RWPE2 (cell line): ENCODE results near the gene RALB.
A peak's percentile ranks its signal among the peaks of the same experiment; 100 is the strongest.

Experiments used
- ATAC-seq: fragments of 200-7000 bp; cut with Tn5 transposase; 3 replicates; pipeline ENCODE4 v1.9.1; 2021; ENCODE audit warnings: low read depth
- DNase-seq: peaks from one replicate; pipeline ENCODE4 v3.0.0-alpha.2; 2020; ENCODE audit warnings: low spot score
- H3K27ac ChIP-seq: fragments of 450-650 bp; 2 replicates; pipeline ENCODE4 v1.5.1; 2017; ENCODE audit warnings: mild to moderate bottlenecking; ENCODE audit not compliant: poor library complexity, severe bottlenecking
- H3K27me3 ChIP-seq: fragments of 250-450 bp; sonication (Bioruptor Pico); 2 replicates; pipeline ENCODE4 v1.5.1; 2021; ENCODE audit warnings: mild to moderate bottlenecking, moderate library complexity; ENCODE audit not compliant: insufficient read depth, poor library complexity, severe bottlenecking
- H3K36me3 ChIP-seq: fragments of 250-450 bp; sonication (Bioruptor Pico); 2 replicates; pipeline ENCODE4 v1.5.1; 2020; ENCODE audit warnings: low read depth, mild to moderate bottlenecking, moderate library complexity
- H3K4me1 ChIP-seq: fragments of 250-450 bp; sonication (Bioruptor Pico); 2 replicates; pipeline ENCODE4 v1.5.1; 2021; ENCODE audit warnings: mild to moderate bottlenecking, moderate library complexity; ENCODE audit not compliant: insufficient read depth, poor library complexity, severe bottlenecking
- H3K4me3 ChIP-seq: fragments of 250-450 bp; sonication (Bioruptor Pico); 2 replicates; pipeline ENCODE4 v1.5.1; 2021; ENCODE audit warnings: mild to moderate bottlenecking, moderate library complexity; ENCODE audit not compliant: severe bottlenecking
- H3K9me3 ChIP-seq: fragments of 250-450 bp; sonication (Bioruptor Pico); 2 replicates; pipeline ENCODE4 v1.5.1; 2021; ENCODE audit warnings: mild to moderate bottlenecking, moderate library complexity; ENCODE audit not compliant: severe bottlenecking
- TF ChIP-seq, protein P1 (sequence below): fragments of 450-650 bp; IDR thresholded peaks from one replicate; pipeline ENCODE4 v1.5.1; 2017; ENCODE audit warnings: mild to moderate bottlenecking, moderate library complexity; ENCODE audit not compliant: poor library complexity, severe bottlenecking

The RALB gene

DNA sequence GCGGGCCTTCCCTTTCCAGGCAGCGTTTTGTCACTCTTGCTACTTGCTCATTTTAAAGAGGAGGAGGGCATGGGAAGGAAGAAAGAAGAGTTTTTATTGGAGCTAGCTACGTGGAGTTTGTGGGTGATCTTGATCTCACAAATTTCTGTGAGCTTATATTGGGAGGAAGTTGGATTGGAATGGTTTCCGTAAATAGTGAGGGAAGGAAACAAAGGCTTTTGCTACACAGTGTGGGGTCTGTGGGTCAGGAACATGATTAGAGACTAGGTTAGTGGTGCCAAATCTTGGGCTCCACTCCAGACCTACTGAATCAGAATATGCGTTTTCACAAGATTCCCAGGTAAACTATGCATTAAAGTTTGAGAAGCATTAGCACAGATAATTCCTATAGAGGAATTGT lies 8.1 kb downstream of the RALB start:
- no peaks in the 10 kb centered on the region for H3K27me3 ChIP-seq
- peaks cover 20% of the 10 kb centered on the region; the same call in 1 of the 2 replicates for H3K36me3 ChIP-seq
- TF ChIP-seq, protein P1, sequence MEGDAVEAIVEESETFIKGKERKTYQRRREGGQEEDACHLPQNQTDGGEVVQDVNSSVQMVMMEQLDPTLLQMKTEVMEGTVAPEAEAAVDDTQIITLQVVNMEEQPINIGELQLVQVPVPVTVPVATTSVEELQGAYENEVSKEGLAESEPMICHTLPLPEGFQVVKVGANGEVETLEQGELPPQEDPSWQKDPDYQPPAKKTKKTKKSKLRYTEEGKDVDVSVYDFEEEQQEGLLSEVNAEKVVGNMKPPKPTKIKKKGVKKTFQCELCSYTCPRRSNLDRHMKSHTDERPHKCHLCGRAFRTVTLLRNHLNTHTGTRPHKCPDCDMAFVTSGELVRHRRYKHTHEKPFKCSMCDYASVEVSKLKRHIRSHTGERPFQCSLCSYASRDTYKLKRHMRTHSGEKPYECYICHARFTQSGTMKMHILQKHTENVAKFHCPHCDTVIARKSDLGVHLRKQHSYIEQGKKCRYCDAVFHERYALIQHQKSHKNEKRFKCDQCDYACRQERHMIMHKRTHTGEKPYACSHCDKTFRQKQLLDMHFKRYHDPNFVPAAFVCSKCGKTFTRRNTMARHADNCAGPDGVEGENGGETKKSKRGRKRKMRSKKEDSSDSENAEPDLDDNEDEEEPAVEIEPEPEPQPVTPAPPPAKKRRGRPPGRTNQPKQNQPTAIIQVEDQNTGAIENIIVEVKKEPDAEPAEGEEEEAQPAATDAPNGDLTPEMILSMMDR, result no peak
- H3K27ac ChIP-seq, result no peak overlapping the region
- ATAC-seq, result no peak
- no peaks in the 10 kb centered on the region for H3K9me3 ChIP-seq
- H3K4me1 ChIP-seq, result peaks cover 7% of the 10 kb centered on the region
- DNase-seq, result no peak
- no peak overlapping the region for H3K4me3 ChIP-seq

DNA sequence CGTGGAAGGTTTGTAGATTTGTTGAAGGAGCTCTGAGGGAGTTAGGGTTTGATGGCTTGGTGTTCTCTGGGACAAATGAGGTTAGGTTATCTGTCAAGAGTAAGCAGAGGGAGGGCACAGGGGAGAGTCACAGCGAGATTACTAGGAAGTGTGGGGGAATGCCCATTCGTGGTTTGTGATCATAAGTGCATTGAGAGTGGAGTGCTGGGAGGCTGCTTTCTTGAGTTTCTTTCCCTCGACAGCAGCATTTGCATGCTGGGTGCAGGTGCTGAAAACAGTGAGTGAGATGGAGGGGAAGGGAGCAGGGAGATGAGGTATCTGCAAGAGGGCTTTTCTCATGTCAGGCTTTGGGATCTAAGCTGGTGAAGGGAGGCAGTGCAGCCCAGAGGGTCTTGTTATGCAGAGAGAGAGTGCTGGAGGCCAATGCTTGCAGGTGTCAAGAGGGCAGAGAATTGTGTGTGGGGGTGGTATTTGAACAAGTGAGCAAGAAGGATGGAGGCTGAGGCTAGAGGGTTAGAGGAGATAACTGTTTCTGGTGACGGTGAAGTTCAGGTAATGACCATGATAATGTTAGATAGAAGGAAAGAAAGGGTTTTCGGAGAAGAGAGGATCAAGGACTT lies 8.8 kb downstream of the RALB start:
- DNase-seq, result no peak
- no peak for ATAC-seq
- Histone ChIP-seq H3K4me3 (no peak overlapping the region), H3K27ac (no peak overlapping the region), H3K36me3 (peaks cover 16% of the 10 kb centered on the region; the same call in 1 of the 2 replicates), H3K27me3 (no peaks in the 10 kb centered on the region), H3K9me3 (no peaks in the 10 kb centered on the region), H3K4me1 (peaks cover 7% of the 10 kb centered on the region)
- TF ChIP-seq, protein P1, result no peak

DNA sequence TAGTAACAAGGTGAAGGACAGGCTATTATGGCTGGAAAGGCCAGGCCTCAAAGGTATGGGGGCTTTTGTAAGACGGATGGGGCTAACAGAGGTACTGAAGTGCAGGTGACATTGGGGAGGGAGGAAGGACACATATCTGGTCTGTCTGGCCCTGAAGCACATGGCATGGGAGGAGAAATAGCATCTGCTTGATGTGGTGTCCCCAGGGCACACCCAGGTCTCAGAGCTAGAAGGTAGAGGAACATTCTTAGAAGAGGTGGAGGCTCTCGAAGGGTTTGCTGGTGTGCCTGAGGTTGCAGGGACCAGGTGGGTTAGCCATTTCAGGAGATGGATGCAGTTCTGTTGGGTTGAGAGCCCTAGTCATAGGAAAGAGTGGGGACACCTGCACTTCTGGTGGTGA lies 9.5 kb downstream of the RALB start:
- H3K9me3 ChIP-seq, result no peaks in the 10 kb centered on the region
- peaks cover 9% of the 10 kb centered on the region; the same call in 1 of the 2 replicates for H3K36me3 ChIP-seq
- TF ChIP-seq, protein P1, result no peak
- H3K27me3 ChIP-seq, result no peaks in the 10 kb centered on the region
- H3K4me3 ChIP-seq, result no peak overlapping the region
- peak overlapping the region; percentile 18 for H3K27ac ChIP-seq
- ATAC-seq, result no peak
- peaks cover 7% of the 10 kb centered on the region for H3K4me1 ChIP-seq
- DNase-seq, result no peak

DNA sequence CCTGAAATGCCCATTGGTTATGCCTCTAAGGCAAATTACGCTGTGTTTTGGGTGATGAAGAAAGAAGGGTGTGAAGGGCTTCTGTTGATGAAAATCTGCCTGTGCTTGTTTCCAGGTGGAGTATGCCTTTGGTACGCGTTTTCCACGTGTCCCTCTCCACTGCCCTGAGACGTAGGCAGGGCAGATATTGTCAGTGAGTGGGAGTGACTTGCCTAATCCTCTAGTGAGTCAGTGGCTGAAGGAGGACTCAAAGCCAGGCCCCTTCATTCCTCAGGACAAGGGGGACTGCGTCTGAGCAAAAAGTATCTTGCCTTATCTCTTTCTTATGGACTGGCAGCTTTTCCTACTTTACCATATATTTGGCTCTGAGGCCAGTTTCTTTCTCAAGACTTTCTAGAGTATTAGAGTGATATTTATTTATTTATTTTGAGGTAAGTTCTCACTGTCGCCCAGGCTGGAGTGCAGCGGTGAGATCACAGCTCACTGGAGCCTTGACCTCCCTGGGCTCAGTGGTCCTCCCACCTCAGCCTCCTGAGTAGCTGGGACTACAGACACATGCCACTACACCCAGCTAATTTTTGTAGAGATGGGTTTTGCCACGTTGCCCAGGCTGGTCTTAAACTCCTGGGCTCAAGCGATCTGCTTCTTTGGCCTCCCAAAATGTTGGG lies 10.2 kb downstream of the RALB start:
- DNase-seq (no peak), ATAC-seq (peak; percentile 80)
- Histone ChIP-seq H3K36me3 (peaks cover 2% of the 10 kb centered on the region; the same call in 1 of the 2 replicates), H3K4me3 (no peak overlapping the region), H3K4me1 (peaks cover 5% of the 10 kb centered on the region), H3K9me3 (no peaks in the 10 kb centered on the region), H3K27ac (peak overlapping the region; percentile 18), H3K27me3 (no peaks in the 10 kb centered on the region)
- TF ChIP-seq, protein P1, result no peak

DNA sequence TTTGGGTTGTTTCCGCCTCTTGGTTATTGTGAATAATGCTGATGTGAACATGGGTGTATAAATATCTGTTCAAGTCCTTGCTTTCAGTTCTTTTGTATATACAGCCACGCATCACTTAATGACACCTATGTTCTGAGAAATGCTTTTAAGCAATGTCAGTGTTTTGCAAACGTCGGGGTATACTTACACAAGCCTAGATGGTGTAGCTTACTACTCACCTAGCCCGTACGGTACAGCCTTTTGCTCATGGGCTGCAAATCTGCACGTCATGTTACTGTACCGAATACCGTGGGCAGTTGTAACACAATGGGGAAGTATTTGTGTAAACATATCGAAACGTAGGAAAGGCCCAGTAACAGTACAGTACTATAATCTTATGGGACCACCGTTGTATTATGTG lies 12.4 kb downstream of the RALB start:
- TF ChIP-seq, protein P1, result no peak
- Histone ChIP-seq H3K9me3 (peaks cover 2% of the 10 kb centered on the region), H3K4me3 (no peak overlapping the region), H3K27me3 (no peaks in the 10 kb centered on the region), H3K4me1 (peaks cover 5% of the 10 kb centered on the region), H3K27ac (no peak overlapping the region), H3K36me3 (peaks cover 17% of the 10 kb centered on the region)
- no peak for DNase-seq
- no peak for ATAC-seq
